Stimulated activated CD8-positive, alpha-beta memory T cell treated with anti-CD3 and anti-CD28 coated beads, Interleukin-2, amount 100 ng/mL, for 1 hour (primary cell): ENCODE data around the gene ZNF470.
A peak's percentile ranks its signal among the peaks of the same experiment; 100 is the strongest.

Experiments used
- DNase-seq, 2 donors: peaks; one replicate each; pipeline ENCODE4 v3.0.0-alpha.2; 2020; ENCODE audit warnings: low read depth in 2 of 2

ZNF470 gene

GRCh38 chr19:56567274-56568120, at the start of gene ZNF470:
ZNF470 (plus strand) TSS chr19:56567468; CDS start chr19:56570312, 2,844 bp downstream.
- peak; percentile 69 to 77 for DNase-seq

GRCh38 chr19:56525214-56525860, 41.9 kb upstream of the ZNF470 start:
- DNase-seq = no peak

- no peak for DNase-seq
These were observed 29.8 kb upstream of the ZNF470 start for GRCh38 chr19:56537442-56537841.

- peak; percentile 75 to 84 for DNase-seq
These were observed 29.0 kb upstream of the ZNF470 start for GRCh38 chr19:56538254-56538760.

GRCh38 chr19:56538761-56539263, 28.5 kb upstream of the ZNF470 start, which contains the start of gene ZFP28:
ZFP28 (plus strand) TSS chr19:56538948; CDS start chr19:56539019, 71 bp downstream.
- no peak for DNase-seq

GRCh38 chr19:56543776-56544175, 23.5 kb upstream of the ZNF470 start:
- DNase-seq = no peak

GRCh38 chr19:56547535-56547934, 19.7 kb upstream of the ZNF470 start:
- DNase-seq = no peak

- DNase-seq = no peak
These were observed 12.9 kb upstream of the ZNF470 start for GRCh38 chr19:56554272-56554869.

GRCh38 chr19:56562766-56563165, 4.5 kb upstream of the ZNF470 start:
- DNase-seq = no peak

GRCh38 chr19:56566904-56567273, 379 bp upstream of the ZNF470 start:
- DNase-seq = no peak

- DNase-seq = no peak
These were observed 5.3 kb downstream of the ZNF470 start for GRCh38 chr19:56572589-56572988.

GRCh38 chr19:56573914-56574313, 6.6 kb downstream of the ZNF470 start:
- DNase-seq = no peak

GRCh38 chr19:56577719-56578602, 10.7 kb downstream of the ZNF470 start:
- DNase-seq = no peak

GRCh38 chr19:56594446-56594782, 27.1 kb downstream of the ZNF470 start:
- no peak for DNase-seq

GRCh38 chr19:56594783-56595547, 27.7 kb downstream of the ZNF470 start, which contains the start of gene ZNF71:
ZNF71 (plus strand) TSS chr19:56595302; CDS start chr19:56601559, 6,257 bp downstream.
- DNase-seq = peak; percentile 66 to 80

GRCh38 chr19:56595548-56595899, 28.3 kb downstream of the ZNF470 start:
- no peak for DNase-seq

GRCh38 chr19:56596676-56597075, 29.4 kb downstream of the ZNF470 start:
- no peak for DNase-seq

GRCh38 chr19:56597696-56598095, 30.4 kb downstream of the ZNF470 start:
- no peak for DNase-seq

- no peak for DNase-seq
These were observed 34.1 kb downstream of the ZNF470 start for GRCh38 chr19:56601375-56601774.

- DNase-seq = no peak
These were observed 36.6 kb downstream of the ZNF470 start for GRCh38 chr19:56603829-56604228.
